Measurements from ENCODE around the gene SLC25A21.
"Not testable (repeated sequence)": the region's sequence is repeated elsewhere in the genome, so short reads cannot be mapped to it uniquely, and the experiment has no call there.

The SLC25A21 gene

DNA sequence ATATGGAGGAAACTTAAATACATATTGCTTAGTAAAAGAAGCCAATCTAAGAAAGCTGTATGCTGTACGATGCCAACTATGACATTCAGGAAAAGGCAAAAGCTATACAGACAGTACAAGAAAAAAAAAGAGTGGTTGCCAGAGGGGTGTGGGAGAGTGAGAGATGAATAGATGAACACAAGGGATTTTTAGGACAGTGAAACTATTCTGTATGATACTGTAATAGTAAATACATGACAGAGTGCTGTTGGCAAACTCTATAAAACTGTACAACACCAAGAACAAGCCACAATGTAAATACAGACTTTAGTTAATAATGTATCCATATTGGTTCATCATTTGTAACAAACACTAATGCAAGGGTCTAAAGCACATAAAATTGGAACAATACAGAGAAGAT, 14.5 kb upstream of the SLC25A21 start:
- no peak for DNase-seq (ENCODE audit: low spot score)

DNA sequence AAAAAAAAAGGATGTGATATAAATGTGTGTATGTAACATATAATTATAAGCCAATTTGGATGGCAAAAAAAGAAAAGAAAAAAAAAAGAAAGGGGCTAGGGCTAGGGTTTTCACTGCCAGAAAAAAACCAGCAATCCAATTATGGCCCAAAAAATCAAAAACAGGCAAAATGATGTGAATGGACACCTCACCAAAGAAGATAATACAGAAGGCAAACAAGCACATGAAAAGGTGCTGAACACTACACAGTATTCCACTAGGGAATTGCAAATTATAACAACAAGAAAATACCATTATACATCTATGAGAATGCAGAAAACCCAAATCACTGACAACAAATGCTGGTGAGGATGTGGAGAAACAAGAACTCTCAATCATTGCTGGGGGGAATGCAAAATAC, 13.3 kb upstream of the SLC25A21 start:
- DNase-seq (ENCODE audit: low spot score) = no peak

DNA sequence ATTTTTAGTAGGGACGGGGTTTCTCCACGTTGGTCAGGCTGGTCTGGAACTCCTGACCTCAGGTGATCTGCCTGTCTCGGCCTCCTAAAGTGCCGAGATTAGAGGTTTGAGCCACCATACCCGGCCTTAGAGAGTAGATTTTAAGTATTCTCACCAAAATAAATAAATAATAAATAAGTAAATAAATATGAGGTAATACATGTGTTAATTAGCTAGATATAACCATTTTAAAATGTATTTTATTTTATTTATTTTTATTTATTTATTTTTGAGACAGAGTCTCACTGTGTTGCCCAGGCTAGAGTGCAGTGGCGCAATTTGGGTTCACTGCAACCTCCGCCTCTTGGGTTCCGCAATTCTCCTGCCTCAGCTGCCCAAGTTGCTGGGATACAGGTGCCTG, 12.1 kb upstream of the SLC25A21 start:
- not testable (repeated sequence) for DNase-seq (ENCODE audit: low spot score)

DNA sequence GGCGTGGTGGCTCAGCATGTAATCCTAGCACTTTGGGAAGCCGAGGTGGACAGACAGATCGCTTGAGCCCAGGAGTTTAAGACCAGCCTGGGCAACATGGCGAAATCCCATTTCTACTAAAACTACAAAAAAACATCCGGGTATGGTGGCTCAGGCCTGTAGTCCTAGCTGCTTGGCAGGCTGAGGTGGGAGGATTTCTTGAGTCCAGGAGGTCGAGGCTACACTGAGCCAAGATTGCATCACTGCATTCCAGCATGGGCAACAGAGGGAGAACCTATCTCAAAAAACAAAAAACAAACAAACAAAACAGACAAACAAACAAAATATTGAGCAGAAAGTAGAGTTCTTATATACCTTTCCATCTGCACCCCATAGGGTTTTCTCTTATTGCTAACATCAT, 9.0 kb upstream of the SLC25A21 start:
- no peak for DNase-seq (ENCODE audit: low spot score)

DNA sequence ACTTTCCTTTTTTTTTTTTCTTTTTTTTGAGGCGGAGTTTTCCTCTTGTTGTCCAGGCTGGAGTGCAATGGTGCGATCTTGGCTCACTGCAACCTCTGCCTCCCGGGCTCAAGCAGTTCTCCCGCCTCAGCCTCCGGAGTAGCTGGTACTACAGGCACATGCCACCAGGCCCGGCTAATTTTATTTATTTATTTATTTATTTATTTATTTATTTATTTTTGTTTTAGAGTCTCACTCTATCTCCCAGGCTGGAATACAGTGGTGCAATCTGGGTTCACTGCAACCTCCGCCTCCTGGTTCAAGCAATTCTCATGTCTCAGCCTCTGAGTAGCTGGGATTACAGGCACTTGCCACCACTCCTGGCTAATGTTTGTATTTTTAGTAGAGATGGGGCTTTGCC, 8.5 kb upstream of the SLC25A21 start:
- DNase-seq (ENCODE audit: low spot score) = not testable (repeated sequence)

DNA sequence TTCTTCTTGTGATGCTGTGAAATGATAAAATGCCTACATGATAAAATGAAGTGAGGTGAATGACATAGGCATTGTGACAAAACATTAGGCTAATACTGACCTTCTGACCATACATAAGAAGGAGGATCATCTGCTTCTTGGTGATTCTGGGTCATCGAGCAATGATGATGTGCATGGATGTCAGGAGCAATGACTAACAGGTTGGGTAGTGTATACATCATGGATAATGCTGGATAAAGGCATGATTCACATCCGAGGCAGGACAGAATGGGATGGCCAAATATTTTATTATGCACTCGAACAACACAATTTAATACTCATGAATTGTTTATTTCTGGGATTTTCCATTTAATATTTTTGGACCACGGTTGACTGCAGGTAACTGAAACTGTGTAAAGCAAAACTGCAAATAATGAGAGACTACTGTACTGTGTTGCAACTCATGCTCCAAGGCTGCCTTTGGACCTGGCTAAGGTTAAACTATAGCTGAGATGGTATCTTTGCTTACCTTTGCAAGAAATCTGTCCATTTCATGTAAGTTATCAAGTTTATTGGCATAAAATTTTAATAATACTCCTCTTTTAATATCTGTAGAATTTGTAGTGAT, 7.6 kb upstream of the SLC25A21 start:
- DNase-seq (ENCODE audit: low spot score) = no peak

DNA sequence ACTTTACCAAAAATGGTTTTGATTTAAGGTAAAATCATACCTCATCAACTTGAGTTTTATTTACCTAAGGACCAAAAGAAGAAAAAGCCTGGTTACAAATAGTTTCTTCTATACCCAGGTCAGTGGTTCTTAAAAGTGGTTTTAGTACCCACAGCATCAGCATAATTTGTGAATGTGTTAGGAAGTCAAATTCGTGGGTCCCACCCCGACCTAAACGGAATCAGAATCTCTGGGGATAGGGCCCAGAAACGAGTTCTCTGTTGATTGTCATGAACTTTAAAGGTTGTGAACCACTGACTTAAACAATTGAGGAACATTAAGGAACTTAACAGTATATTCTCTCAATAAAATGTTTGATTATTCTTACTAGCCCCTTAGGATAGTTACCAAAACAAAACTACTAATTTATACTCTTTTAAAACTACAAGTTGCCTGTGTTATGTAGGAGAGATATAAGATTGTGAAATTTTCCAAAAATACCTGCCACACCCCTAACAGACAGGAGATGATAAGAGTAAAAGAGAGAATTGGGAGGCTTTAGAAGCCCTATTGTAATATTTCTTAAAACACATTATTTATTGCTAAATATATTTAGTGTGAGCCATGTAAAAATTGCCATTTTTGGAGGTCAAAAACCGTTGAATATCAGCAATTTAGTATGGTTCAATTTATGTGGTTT, 669 bp upstream of the SLC25A21 start:
- no peak for DNase-seq (ENCODE audit: low spot score)

DNA sequence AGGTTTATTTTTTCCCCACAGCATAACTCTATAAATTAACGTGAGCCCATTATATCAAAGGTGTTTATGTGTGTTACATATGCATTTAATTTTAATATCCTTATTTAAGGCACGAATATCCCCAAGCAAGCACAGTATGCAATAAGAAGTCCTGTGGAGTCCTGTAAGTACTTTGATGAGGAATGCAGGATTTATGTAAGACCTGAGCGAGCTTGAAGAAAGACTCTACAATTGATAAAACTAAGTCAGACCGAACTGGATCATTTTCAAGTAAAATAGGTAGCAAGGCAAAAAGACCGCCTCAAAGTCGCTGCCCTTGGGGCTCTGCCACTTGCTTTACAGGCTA, 755 bp downstream of the SLC25A21 start:
- no peak for DNase-seq (ENCODE audit: low spot score)

DNA sequence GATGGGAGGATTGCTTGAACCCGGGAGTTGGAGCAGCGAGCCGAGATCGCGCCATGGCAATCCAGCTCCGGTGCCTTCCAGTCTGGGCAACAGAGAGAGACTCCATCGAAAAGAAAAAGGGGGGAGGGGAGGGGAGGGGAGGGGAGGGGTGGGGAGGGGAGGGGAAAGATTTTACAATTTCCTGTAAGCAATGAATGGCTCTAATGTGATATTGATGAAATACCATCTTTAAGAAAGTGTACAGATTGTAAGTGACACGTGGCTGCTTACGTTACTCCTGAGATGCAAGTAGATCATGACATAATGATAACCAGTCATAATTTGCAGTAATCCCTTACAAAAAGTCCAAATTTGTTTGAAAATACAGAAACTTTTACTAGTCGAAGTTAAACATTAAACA, 1.4 kb downstream of the SLC25A21 start:
- DNase-seq (ENCODE audit: low spot score) = no peak

DNA sequence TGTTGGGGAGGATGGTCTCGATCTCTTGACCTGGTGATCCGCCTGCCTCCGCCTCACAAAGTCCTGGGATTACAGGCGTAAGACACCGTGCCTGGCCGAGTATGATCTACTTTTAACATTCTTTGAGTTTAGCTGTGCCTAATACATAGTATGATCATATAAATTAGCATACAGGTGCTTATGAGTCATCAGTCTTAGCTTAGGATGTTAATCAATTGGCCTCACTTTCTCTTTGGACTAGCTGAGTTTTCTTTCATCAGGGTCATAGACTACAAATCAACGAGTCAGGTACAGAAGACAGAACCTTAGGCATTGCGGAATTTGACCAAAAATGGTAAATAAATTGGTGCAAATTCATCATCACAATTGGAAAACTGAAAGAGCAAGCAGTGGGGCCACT, 2.2 kb downstream of the SLC25A21 start:
- no peak for DNase-seq (ENCODE audit: low spot score)

DNA sequence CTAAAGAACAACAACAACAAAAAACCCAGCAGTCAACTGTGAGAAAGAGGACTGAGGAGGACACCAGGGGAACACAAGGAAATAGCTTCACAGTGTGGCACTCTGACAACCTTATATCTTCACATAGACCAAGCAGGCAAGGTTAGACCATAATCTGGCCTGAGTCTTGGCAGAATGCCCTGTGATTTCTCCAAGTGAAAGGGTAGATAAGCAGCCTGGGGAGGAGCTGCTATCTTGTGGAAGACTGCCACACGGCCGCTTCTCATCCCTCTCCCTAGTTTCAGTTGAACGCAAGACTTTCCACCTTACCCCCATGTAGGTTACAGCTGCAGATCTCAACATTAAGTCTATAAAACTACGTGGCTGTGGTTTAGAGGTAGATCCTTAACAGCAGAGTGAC, 3.7 kb downstream of the SLC25A21 start:
- no peak for DNase-seq (ENCODE audit: low spot score)

DNA sequence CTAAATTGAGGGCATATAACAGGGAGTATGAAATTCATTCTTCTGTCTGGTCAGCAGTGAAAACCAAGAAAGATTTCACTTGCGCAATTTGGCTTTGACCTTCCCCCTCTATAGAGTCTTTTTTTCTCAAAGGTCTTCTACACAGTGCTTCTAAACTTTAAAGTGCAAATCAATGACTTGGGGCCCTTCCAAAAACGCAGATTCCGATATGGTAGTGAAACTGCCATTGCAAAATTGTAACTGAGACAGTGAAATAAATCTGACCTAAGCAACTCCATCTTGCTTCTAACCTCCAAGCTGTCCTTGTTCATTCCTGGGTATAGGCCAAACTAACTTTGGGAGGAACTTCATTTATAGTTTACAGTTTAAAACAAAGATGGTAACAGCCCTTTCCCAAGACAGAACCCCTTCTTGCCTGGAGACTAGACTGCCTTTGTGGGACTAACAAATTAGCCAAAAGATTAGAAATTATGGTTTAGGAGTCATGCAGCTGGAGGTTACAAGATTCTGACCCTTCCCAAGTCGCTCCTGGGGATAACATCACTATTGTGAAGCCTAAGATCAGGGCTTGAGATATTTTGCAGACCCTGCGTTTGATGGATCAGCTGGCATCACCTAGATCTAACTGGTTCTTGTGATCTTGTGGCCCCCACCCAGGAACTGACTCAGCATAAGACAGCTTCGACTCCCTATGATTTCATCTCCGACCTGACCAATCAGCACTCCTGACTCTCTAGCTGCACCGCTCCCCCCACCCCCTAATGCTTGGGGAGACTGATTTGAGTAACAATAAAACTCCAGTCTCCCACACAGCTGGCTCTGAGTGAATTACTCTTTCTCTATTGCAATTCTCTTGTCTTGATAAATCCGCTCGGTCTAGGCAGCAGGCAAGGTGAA, 5.0 kb downstream of the SLC25A21 start:
- no peak for DNase-seq (ENCODE audit: low spot score)

DNA sequence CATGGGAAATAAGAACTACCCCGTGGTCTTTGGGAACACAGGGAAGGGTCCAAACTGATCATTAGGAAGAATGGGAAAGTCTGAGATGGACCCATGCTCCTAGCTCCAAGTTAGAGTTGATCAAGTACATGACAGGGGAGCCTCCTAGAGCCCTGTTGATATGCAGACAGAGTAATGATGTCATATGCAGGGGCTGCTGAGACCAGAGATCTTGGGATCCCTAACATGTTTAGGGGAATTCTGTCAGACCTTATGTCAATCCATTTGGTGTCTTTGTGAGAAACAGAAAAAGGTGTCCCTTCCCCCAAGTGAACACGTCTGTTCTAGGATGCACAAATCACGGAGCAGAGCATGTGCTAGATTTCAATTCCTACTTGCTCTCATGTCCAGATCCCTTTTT, 6.6 kb downstream of the SLC25A21 start:
- DNase-seq (ENCODE audit: low spot score) = no peak

DNA sequence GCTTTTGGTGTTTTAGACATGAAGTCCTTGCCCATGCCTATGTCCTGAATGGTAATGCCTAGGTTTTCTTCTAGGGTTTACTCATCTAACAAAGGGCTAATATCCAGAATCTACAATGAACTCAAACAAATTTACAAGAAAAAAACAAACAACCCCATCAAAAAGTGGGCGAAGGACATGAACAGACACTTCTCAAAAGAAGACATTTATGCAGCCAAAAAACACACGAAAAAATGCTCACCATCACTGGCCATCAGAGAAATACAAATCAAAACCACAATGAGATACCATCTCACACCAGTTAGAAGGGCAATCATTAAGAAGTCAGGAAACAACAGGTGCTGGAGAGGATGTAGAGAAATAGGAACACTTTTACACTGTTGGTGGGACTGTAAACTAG, 10.1 kb downstream of the SLC25A21 start:
- DNase-seq (ENCODE audit: low spot score) = not testable (repeated sequence)

DNA sequence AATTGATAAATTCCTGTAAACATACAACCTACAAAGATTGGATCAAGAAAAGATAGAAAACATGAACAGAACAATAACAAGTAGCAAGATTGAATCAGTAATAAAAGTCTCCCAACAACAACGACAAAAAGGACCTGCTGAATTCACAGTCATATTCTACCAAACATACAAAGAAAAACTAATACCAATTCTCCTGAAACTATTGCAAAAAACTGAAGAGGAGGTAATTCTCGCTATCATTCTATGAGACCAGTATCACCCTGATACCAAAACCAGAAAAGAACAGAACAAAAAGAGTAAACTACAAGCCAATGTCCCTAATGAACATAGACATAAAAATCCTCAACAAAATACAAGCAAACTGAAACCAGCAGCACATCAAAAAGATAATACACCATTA, 14.4 kb downstream of the SLC25A21 start:
- no peak for DNase-seq (ENCODE audit: low spot score)

DNA sequence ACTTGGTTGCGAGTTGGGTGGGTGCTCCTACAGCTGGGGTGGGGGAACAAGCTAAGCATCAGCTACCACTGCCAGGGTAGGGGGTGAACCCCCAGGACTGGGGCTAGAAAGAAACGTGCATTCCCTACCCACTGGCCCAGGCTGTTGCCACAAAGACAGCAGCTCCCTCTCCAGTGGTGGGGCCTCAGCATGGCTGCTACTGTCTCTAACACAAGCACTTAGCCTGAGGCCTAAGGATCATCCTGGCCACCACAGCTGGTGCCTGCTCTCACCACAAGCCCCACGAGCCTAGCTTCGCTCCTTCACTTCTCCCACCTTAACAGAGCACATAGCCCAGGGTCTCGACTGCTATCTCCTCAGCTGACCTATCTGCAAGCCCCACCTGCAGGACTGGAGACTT, 18.9 kb downstream of the SLC25A21 start:
- no peak for DNase-seq (ENCODE audit: low spot score)

DNA sequence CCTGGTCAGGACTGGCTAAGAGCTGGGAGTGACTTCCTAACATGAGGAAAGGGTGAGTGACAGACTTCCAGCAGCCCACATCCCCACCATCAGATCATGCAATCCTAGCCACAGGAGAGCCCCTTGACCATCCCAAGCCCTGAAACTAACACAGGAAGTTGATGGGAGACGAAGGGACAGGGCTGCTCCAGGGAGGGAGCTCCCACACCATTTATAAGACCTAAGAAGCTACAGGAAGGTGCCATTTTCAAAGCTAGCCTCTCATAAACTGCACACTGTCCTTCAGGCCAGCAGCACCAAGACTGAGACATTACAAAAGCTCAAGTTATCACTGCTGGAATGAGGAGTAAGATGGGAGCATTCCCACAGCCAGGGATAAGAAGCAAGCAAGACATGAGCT, 19.4 kb downstream of the SLC25A21 start:
- no peak for DNase-seq (ENCODE audit: low spot score)

DNA sequence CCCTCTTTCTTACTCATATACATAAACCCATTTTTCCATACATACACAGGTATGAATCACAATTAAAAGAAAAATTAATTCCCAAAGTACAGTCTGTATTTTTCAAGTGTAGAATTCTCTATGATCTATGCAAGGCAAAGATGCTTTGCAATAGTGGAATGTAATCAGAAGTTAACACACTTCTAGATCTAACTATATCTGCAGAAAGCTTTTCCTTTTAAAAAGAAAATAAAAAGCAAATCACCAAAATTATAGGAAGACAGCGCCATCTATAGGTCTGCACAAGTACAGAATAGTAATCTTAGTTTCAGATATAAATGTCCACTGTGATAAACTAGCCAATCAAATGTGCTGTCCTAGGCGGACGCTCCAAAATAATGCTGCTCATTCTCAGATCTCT, 22.0 kb downstream of the SLC25A21 start:
- peak; percentile 60 for DNase-seq (ENCODE audit: low spot score)

DNA sequence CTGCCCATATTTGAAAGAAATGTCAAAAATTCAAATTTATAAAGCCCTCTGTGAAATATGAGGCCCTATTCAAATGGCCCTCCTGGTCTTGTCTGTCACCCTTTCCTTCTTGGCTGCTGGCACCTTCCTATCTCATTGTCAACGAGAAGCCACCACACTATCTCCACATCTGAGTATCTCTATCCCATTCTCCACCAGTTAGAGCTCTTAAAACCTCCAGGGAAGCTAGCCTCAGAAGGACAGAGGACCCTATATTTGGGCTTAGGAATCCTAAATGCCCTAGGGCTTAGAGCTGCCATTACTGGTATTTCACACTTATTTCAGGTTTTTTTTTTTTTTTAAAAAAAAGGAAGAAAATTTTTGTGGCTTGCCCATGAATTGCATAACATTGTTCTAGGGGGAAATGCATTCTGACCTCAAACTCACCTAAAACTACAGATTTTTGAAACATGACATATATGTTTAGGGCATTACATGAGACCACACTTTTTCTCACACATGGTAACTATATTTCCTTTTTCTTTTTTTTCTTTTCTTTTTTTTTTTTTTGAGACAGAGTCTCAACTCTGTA, 25.0 kb downstream of the SLC25A21 start:
- DNase-seq (ENCODE audit: low spot score) = no peak

DNA sequence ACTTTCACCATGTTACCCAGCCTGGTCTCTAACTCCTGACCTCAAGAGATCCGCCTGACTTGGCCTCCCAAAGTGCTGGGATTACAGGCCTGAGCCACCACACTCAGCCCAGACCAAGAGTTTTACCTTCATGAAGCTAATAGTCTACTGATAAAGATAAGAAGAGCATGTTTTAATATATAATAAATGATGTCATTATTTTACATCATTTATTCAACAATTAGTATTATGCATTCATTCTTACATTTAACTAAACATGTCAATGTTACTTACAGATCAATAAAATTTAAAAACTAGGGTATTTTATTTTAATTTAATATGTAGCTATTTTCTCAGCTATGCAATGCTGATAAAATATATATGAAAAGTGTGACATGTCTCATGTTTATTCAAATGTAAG, 26.0 kb downstream of the SLC25A21 start:
- not testable (repeated sequence) for DNase-seq (ENCODE audit: low spot score)

DNA sequence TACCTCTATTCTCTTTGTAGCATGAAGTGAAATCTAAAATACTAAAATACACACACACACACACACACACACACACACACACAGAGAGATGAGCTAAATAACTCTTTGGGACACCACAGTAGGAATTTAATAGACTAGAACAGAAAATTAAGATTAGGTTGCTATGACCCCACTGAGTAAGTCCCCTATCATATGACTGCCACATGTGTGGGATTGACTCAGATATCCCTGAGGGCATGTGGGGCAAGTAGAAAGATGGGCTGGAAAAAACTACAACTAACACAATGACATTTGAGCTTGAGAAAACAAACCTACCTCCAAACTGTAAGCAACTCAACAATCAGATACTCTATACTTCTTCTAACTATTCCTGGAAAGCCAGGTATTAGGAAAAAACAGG, 27.0 kb downstream of the SLC25A21 start:
- DNase-seq (ENCODE audit: low spot score) = no peak

DNA sequence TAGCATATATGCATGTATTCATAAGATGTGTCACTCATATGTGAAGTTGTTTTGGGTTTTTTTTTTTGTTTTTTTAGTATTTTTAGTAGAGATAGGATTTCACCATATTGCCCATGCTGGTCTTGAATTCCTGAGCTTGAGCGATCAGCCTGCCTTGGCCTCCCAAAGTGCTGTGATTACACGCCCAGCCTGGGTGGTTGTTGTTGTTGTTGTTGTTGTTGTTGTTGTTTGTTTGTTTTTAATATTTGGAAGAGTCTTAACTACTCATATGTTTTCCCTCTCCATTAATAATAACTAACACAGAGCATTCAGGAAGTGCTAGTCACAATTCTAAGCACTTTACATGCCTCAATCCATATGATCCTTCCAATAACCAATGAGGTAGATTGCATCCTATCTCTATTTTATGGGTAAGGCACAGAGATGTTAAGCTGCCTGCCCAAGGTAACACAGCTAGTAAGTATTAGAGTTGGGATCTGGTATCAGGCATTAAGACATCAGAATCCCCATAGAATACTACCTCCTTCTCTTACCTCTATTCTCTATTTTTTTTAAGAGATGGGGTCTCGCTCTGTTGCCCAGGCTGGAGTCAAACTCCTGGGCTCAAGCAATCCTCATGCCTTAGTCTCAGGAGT, 27.6 kb downstream of the SLC25A21 start:
- no peak for DNase-seq (ENCODE audit: low spot score)

Data from pons (tissue), 1 donor.